OCI-M2 (cell line): ENCODE results near the gene CAPN3.

Experiments
- DNase-seq: peaks from one replicate; lab custom pipeline; 2025; ENCODE audit not compliant: unreplicated experiment; lab: John Stamatoyannopoulos, UW

Gene CAPN3

DNA sequence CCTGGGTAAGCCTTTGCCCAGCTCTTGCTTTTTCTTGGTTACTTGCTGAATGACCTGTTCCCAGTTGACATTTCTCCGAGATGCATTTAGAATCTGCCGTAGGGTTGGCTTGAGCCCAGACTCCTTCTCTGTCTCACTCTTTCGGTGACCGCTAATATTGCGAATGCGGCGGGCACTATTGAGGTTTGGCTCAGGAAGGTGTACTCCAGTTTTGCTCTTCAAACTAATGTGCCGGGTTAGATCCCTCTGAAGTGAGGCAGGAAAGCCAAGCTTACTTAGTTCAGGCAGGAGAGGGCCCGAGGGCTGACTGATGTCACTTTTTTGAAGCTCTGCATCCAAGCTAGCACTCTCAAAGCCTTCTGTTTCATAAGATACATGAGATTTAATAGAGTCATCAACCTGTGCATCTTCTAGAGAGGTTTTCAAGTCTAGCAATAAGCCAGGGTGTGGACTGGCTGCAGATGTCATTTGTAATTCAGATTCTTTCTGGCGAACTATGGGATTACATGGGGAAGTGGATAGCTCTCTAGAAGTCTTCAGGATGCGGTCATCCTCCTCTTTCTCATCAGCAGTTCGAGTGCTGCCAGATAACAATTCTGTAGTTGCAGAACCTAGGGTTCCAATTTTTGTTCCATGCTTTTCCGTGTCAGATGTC, 90.6 kb downstream of the CAPN3 start:
- no peak for DNase-seq

GRCh38 chr15:42450425-42450790, 91.1 kb downstream of the CAPN3 start:
- no peak for DNase-seq

GRCh38 chr15:42453826-42454225, 94.5 kb downstream of the CAPN3 start:
- no peak for DNase-seq

DNA sequence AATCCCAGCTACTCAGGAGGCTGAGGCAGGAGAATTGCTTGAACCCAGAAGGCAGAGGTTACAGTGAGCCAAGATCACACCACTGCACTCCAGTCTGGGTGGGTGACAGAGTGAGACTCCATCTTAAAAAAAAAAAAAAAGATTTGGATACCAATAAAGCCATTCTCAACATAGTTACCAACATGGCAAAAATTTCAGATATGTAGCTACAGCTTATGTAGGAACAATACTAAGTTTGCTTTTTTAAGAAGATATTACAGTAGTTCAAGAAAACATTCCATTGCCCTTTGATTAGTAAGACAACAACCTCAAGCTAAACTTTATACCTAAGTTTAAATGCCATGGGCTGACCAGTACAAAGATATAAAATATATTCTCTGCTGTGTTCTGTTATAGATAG, 97.2 kb downstream of the CAPN3 start:
- no peak for DNase-seq

GRCh38 chr15:42456971-42457370, 97.7 kb downstream of the CAPN3 start:
- no peak for DNase-seq

GRCh38 chr15:42457445-42458442, 98.4 kb downstream of the CAPN3 start:
- DNase-seq: no peak

GRCh38 chr15:42461261-42461660, 102.0 kb downstream of the CAPN3 start:
- no peak for DNase-seq
